ENCODE measurements around the gene PPM1H. TPM values are rescaled to one million over a fixed set of nuclear protein-coding genes. Genes with fewer than 3 reads are reported as not detected.

PPM1H gene
- total and polyA plus RNA-seq, 11 donors, result 1.3 to 9.6 (median 4.9) TPM

DNA sequence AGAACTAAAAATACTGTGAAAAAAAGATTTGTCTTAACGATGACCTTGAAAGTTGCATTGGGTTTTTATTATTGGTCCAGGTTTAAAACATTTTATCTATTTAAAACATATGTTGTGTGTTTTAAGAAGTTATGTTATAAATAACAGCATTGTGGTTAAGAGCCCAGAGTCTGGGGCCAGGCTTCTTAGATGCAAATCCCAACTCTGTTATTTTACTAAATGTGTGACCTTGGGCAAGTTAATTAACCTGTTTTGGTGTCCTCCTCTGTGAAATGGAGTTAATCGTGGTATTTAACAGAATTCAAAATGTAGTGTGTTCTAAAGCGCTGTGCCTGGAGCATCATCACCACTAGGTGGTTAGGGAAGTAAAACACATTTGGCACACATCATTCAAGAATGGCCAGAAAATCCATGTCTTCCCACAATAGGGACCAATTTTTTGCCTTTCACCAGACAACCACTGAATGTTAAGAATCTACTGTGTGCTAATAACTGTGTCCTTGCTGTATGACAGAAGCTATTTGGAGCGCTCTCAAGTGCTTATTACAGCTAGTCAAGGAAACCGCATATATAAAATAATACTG lies 335.0 kb downstream of the PPM1H start:
- DNase-seq (no peak), ATAC-seq (no peak)
- TF ChIP-seq, protein P1, sequence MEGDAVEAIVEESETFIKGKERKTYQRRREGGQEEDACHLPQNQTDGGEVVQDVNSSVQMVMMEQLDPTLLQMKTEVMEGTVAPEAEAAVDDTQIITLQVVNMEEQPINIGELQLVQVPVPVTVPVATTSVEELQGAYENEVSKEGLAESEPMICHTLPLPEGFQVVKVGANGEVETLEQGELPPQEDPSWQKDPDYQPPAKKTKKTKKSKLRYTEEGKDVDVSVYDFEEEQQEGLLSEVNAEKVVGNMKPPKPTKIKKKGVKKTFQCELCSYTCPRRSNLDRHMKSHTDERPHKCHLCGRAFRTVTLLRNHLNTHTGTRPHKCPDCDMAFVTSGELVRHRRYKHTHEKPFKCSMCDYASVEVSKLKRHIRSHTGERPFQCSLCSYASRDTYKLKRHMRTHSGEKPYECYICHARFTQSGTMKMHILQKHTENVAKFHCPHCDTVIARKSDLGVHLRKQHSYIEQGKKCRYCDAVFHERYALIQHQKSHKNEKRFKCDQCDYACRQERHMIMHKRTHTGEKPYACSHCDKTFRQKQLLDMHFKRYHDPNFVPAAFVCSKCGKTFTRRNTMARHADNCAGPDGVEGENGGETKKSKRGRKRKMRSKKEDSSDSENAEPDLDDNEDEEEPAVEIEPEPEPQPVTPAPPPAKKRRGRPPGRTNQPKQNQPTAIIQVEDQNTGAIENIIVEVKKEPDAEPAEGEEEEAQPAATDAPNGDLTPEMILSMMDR (IDR thresholded peaks at IDR 0.05), result peak in 1 of 12 donors; percentile 5
- TF ChIP-seq POLR2A (IDR thresholded peaks at IDR 0.05), result no peak
- H3K4me1 ChIP-seq, result peaks cover 0 to 21% (median 10%) of the 10 kb centered on the region in 12 donors
- WGBS, 4 donors, result 90 to 93% (median 91%) methylated on average over 5 of the region's 5 CpGs
- peaks cover 0 to 2% (median 0%) of the 10 kb centered on the region in 9 donors for H3K36me3 ChIP-seq
- H3K27me3 ChIP-seq, result no peaks in the 10 kb centered on the region
- no peak overlapping the region for H3K4me3 ChIP-seq
- no peaks in the 10 kb centered on the region for H3K9me3 ChIP-seq
- intact Hi-C loops (cut with DNase I), result loop anchor here in 8 of 10 donors (5.0 to 10.0 kb wide), 4 partner anchors 87 to 465 kb away; no protein-coding TSS in a partner anchor
- H3K27ac ChIP-seq, result no peak overlapping the region

DNA sequence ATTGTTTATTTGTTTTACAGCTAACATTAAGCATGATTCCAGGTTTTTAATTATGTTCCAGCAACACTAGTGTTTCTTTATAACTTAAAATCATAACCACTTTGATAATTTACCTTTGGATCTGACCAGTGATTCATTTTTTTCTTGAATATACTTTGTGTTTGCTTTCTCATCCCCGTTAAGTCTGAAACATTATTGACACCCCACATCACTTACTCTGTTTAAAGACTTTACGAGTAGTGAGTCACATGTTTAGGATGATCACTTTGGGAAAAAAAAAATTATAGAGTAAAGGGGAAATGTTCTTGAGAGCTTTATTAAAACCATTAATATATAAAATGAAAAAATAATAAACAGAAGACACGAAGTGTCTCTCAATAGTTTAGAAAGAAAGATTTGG lies 336.1 kb downstream of the PPM1H start:
- ATAC-seq, result no peak
- H3K36me3 ChIP-seq, result peaks cover 0 to 8% (median 0%) of the 10 kb centered on the region in 9 donors
- peaks cover 0 to 12% (median 6%) of the 10 kb centered on the region in 12 donors for H3K4me1 ChIP-seq
- H3K27ac ChIP-seq, result no peak overlapping the region
- H3K9me3 ChIP-seq, result no peaks in the 10 kb centered on the region
- no peak overlapping the region for H3K4me3 ChIP-seq
- TF ChIP-seq, protein P1 (IDR thresholded peaks at IDR 0.05), result no peak
- TF ChIP-seq POLR2A (IDR thresholded peaks at IDR 0.05), result no peak
- 96 to 98% (median 97%) methylated on average over 3 of the region's 3 CpGs for WGBS, 4 donors
- intact Hi-C loops (cut with DNase I), result loop anchor here in 2 of 10 donors (10.0 kb wide), 1 partner anchor 466 kb away; no protein-coding TSS in a partner anchor
- no peak for DNase-seq
- no peaks in the 10 kb centered on the region for H3K27me3 ChIP-seq

DNA sequence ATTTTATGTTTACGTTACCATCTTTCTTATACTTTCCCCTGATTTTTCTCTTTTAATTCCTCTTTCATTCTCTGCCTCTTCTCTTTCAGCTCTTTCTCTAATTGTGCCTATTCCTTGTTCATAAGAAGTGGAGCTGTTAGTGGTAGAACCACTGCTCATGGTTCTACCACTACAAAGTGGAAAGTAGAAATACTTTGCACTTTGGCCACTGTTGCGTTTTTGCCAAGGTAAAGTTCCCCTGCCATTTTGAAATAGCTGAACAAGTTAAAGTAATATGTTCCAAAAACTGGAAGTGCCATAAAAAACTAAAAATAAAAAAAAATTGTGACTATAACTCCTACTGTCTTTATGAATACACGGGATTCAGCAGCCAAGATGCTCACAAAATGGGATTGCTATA lies 337.7 kb downstream of the PPM1H start:
- no peaks in the 10 kb centered on the region for H3K27me3 ChIP-seq
- H3K9me3 ChIP-seq, result no peaks in the 10 kb centered on the region
- ATAC-seq (no peak), DNase-seq (no peak)
- peaks cover 0 to 16% (median 8%) of the 10 kb centered on the region in 9 donors for H3K36me3 ChIP-seq
- WGBS, 4 donors, result 96 to 99% (median 98%) methylated on average over 3 of the region's 3 CpGs
- no peak for TF ChIP-seq POLR2A (IDR thresholded peaks at IDR 0.05)
- TF ChIP-seq, protein P1 (IDR thresholded peaks at IDR 0.05), result no peak
- no peak overlapping the region for H3K4me3 ChIP-seq
- H3K27ac ChIP-seq, result no peak overlapping the region
- peaks cover 0 to 12% (median 6%) of the 10 kb centered on the region in 12 donors for H3K4me1 ChIP-seq
- intact Hi-C loops (cut with DNase I), result loop anchor here in 2 of 10 donors (10.0 kb wide), 1 partner anchor 468 kb away; no protein-coding TSS in a partner anchor

MicroRNAs encoded within 50 kb of the gene (microRNA counts, 767-probe panel; counts per million panel counts)
- microRNA hsa-let-7i-5p, result 5,326 to 5,476 counts per million in 2 donors

Small RNAs within 50 kb of the gene (microRNA-seq; reads per million reads assigned to microRNA genes)
- 12,275 to 52,032 (median 20,310) reads per million in 4 donors for gene MIRLET7I

Other genes starting within 250 kb of the PPM1H start
- gene AVPR1A, start 216.1 kb upstream of the PPM1H start, total RNA-seq, result 1 to 10 TPM in 7 of 9 donors, under 1 TPM in 2; 0.79 to 4.6 (median 2.4) TPM
- 1 to 10 TPM in 1 of 2 donors, under 1 TPM in 1; 0.69 to 3.1 TPM for gene AVPR1A, start 216.1 kb upstream of the PPM1H start, polyA plus RNA-seq

Data from heart left ventricle (tissue), 16 donors.